ENCODE measurements around the gene C1orf21. TPM values are rescaled to one million over a fixed set of nuclear protein-coding genes. Genes with fewer than 3 reads are reported as not detected.

Gene C1orf21
- total RNA-seq, 4 donors from 2014 or later: 106 to 206 (median 154) TPM

- intact Hi-C loops (cut with DNase I; ENCODE audit: low total_unique reads): no loop called here
- no peaks in the 10 kb centered on the region for H3K27me3 ChIP-seq
- peak overlapping the region in 2 of 4 donors; percentile 47 to 64 for H3K27ac ChIP-seq
- no peaks in the 10 kb centered on the region for H3K36me3 ChIP-seq
- peaks cover 89 to 92% of the 10 kb centered on the region in 2 donors for H3K4me1 ChIP-seq
- DNase-seq (no peak), ATAC-seq (peak in 1 of 2 donors; percentile 34)
- TF ChIP-seq CTCF (IDR thresholded peaks at IDR 0.05 in 4 of 5, conservative IDR thresholded peaks at IDR 0.05 in 1 of 5) (no peak), POLR2A (IDR thresholded peaks at IDR 0.05) (no peak)
- H3K9me3 ChIP-seq: no peaks in the 10 kb centered on the region
- in situ Hi-C loops (cut with MboI; ENCODE audit: low sequenced_read_pairs in 4 of 4): no loop called here
- no peak overlapping the region for H3K4me3 ChIP-seq
These were observed 17.3 kb downstream of the C1orf21 start for GRCh38 chr1:184403961-184404726.

GRCh38 chr1:184404727-184405027 is 17.8 kb downstream of the C1orf21 start:
- DNase-seq (no peak), ATAC-seq (no peak)
- H3K36me3 ChIP-seq: no peaks in the 10 kb centered on the region
- H3K9me3 ChIP-seq: no peaks in the 10 kb centered on the region
- no peaks in the 10 kb centered on the region for H3K27me3 ChIP-seq
- peak overlapping the region in 2 of 4 donors; percentile 47 to 64 for H3K27ac ChIP-seq
- intact Hi-C loops (cut with DNase I; ENCODE audit: low total_unique reads) (loop anchor here (5.0 kb wide), 1 partner anchor 48 kb away; no protein-coding TSS in a partner anchor), in situ Hi-C loops (cut with MboI; ENCODE audit: low sequenced_read_pairs in 4 of 4) (no loop called here)
- TF ChIP-seq CTCF (IDR thresholded peaks at IDR 0.05 in 4 of 5, conservative IDR thresholded peaks at IDR 0.05 in 1 of 5): no peak
- TF ChIP-seq POLR2A (IDR thresholded peaks at IDR 0.05): no peak
- H3K4me1 ChIP-seq: peaks cover 91 to 92% of the 10 kb centered on the region in 2 donors
- H3K4me3 ChIP-seq: no peak overlapping the region

GRCh38 chr1:184405094-184405800 is 18.4 kb downstream of the C1orf21 start:
- intact Hi-C loops (cut with DNase I; ENCODE audit: low total_unique reads): loop anchor here (5.0 kb wide), 1 partner anchor 47 kb away; no protein-coding TSS in a partner anchor
- peak overlapping the region in 2 of 4 donors; percentile 47 to 64 for H3K27ac ChIP-seq
- no peaks in the 10 kb centered on the region for H3K9me3 ChIP-seq
- ATAC-seq (no peak), DNase-seq (no peak)
- H3K27me3 ChIP-seq: no peaks in the 10 kb centered on the region
- H3K4me3 ChIP-seq: no peak overlapping the region
- in situ Hi-C loops (cut with MboI; ENCODE audit: low sequenced_read_pairs in 4 of 4): no loop called here
- H3K36me3 ChIP-seq: no peaks in the 10 kb centered on the region
- TF ChIP-seq CTCF (IDR thresholded peaks at IDR 0.05 in 4 of 5, conservative IDR thresholded peaks at IDR 0.05 in 1 of 5): no peak
- no peak for TF ChIP-seq POLR2A (IDR thresholded peaks at IDR 0.05)
- H3K4me1 ChIP-seq: peaks cover 90 to 93% of the 10 kb centered on the region in 2 donors

GRCh38 chr1:184405801-184406142 is 18.9 kb downstream of the C1orf21 start:
- Histone ChIP-seq H3K27me3 (no peaks in the 10 kb centered on the region), H3K27ac (peak overlapping the region in 2 of 4 donors; percentile 47 to 64), H3K4me3 (no peak overlapping the region), H3K9me3 (no peaks in the 10 kb centered on the region), H3K4me1 (peaks cover 87 to 89% of the 10 kb centered on the region in 2 donors), H3K36me3 (no peaks in the 10 kb centered on the region)
- TF ChIP-seq CTCF (IDR thresholded peaks at IDR 0.05 in 4 of 5, conservative IDR thresholded peaks at IDR 0.05 in 1 of 5): no peak
- no peak for TF ChIP-seq POLR2A (IDR thresholded peaks at IDR 0.05)
- in situ Hi-C loops (cut with MboI; ENCODE audit: low sequenced_read_pairs in 4 of 4): no loop called here
- ATAC-seq: no peak
- intact Hi-C loops (cut with DNase I; ENCODE audit: low total_unique reads): loop anchor here (5.0 kb wide), 1 partner anchor 47 kb away; no protein-coding TSS in a partner anchor
- no peak for DNase-seq

All from gastrocnemius medialis (tissue), 4 donors.